Upper lobe of left lung (tissue), 6 donors: ENCODE data around the gene MEPCE. TPM values are rescaled to one million over a fixed set of nuclear protein-coding genes. Genes with fewer than 3 reads are reported as not detected.

Experiments
- ATAC-seq, 2 donors: fragments of 200-7000 bp; cut with Tn5 transposase; one replicate each; pipeline ENCODE4 v1.9.1; 2022; ENCODE audit warnings: mild to moderate bottlenecking in 2 of 2, moderate library complexity in 2 of 2; ENCODE audit not compliant: low FRiP score in 2 of 2
- DNase-seq, 2 donors: peaks; one replicate each; pipeline ENCODE4 v3.0.0-alpha.2; 2019 to 2020
- H3K27ac ChIP-seq, 4 donors: fragments of 200-600 bp; sonication (generic); one replicate each; pipeline ENCODE4 v1.5.1; 2016 to 2019
- H3K27me3 ChIP-seq, 4 donors: fragments of 200-600 bp; sonication (generic); one replicate each; pipeline ENCODE4 v1.5.1; 2017 to 2019
- H3K36me3 ChIP-seq, 4 donors: fragments of 200-600 bp; sonication (generic); one replicate each; pipeline ENCODE4 v1.5.1; 2016 to 2019
- H3K4me1 ChIP-seq, 4 donors: fragments of 200-600 bp; sonication (generic); one replicate each; pipeline ENCODE4 v1.5.1; 2018 to 2019
- H3K4me3 ChIP-seq, 4 donors: fragments of 200-600 bp; sonication (generic); one replicate each; pipeline ENCODE4 v1.5.1; 2017 to 2019; ENCODE audit warnings: mild to moderate bottlenecking in 2 of 4, moderate library complexity in 1 of 4
- H3K9me3 ChIP-seq, 4 donors: fragments of 200-600 bp; sonication (generic); one replicate each; pipeline ENCODE4 v1.5.1; 2018 to 2019
- EP300 ChIP-seq, 4 donors: sonication (generic); formaldehyde crosslinking; IDR thresholded peaks; one replicate each; pipeline ENCODE4 v1.5.1; 2017; ENCODE audit warnings: antibody characterized with exemption in 4 of 4, control low read depth in 2 of 4
- POLR2A ChIP-seq, 4 donors: fragments of 450-650 bp; IDR thresholded peaks; one replicate each; pipeline ENCODE4 v1.5.1; 2016 to 2017; ENCODE audit warnings: antibody characterized with exemption in 4 of 4, mild to moderate bottlenecking in 2 of 4
- POLR2AphosphoS5 ChIP-seq, 2 donors: sonication (generic); formaldehyde crosslinking; IDR thresholded peaks; one replicate each; pipeline ENCODE4 v1.5.1; 2017; ENCODE audit warnings: antibody characterized with exemption in 2 of 2
- WGBS, 2 donors: methylation state at CpG; one replicate each; pipeline ENCODE4 v1.1.5; 2017 to 2018; 5-methylcytosine and 5-hydroxymethylcytosine counted together
- total RNA-seq, 6 donors: library from RNA; depleted of rRNA in 4 of 6; stranded (reverse); fragments of >200 nt in 4 of 6; gene quantifications; one replicate each; pipeline versions ENCODE4 v1.1.0 to v1.2.1, GENCODE V29; 2016 to 2021
- TF ChIP-seq, protein P1 (sequence below), 6 experiments: fragments of 450-650 bp in 4 of 6; fragments of 200-600 bp in 2 of 6; sonication (generic) in 2 of 6; IDR thresholded peaks; one replicate each; pipeline ENCODE4 v1.5.1; 2016 to 2019; ENCODE audit warnings: antibody characterized with exemption in 6 of 6
- donor health status: DM: no; HTN: no; CAD: no; lungs with moderate emphysema.
- donor health status: DM: no; HTN: yes; CAD: no; lungs with severe emphysema.

MEPCE gene
- total RNA-seq, 6 donors from 2014 or later: 19.3 to 45.4 (median 37.9) TPM

DNA sequence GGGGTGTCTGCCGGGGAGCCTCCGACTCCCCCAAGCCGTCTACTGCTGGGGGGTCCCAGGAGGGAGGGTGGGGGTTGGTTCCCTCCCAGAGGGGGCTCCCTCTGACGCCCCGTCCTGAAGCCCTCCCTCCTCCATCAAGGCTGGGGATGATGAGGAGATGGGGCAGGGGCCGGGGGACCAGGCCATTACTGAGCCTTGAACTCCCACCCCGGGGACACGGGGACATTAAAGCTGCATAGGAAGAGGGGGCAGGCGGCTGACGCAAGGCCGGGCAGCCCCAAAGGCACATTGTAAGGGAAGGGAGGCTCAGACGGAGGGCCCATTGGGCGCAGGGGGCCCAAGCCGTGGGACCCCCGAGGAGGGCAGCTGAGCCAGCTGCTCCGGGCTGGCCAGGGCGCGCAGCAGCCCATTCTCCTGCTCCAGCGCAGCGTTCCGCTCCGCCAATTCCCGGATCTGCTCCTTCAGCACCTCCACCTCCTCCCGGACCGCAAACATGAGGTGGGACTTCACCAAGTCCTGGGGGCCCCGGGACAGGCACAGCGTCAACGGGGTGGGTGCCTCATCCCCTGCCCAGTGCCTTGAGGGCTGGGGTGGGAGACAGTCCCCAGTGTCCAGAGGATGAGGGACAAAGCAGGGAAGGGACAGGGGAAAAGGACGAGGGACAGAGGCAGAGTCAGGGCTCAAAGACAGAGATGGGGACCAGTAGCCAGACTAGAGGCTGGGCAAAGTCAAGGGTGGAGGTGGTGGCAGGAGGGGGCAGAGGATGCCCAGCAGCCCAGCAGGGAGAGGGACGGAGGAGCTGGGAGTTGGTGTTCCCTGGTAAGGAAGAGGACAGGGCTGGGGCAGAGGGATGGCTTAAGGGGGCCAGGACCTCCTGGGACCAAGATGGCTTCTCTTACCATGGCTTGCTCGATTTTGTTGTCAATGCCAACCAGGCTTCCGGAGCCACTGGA lies 37.3 kb downstream of the MEPCE start:
- TF ChIP-seq EP300 (IDR thresholded peaks at IDR 0.05): no peak
- no peak for TF ChIP-seq POLR2A (IDR thresholded peaks at IDR 0.05)
- TF ChIP-seq, protein P1, sequence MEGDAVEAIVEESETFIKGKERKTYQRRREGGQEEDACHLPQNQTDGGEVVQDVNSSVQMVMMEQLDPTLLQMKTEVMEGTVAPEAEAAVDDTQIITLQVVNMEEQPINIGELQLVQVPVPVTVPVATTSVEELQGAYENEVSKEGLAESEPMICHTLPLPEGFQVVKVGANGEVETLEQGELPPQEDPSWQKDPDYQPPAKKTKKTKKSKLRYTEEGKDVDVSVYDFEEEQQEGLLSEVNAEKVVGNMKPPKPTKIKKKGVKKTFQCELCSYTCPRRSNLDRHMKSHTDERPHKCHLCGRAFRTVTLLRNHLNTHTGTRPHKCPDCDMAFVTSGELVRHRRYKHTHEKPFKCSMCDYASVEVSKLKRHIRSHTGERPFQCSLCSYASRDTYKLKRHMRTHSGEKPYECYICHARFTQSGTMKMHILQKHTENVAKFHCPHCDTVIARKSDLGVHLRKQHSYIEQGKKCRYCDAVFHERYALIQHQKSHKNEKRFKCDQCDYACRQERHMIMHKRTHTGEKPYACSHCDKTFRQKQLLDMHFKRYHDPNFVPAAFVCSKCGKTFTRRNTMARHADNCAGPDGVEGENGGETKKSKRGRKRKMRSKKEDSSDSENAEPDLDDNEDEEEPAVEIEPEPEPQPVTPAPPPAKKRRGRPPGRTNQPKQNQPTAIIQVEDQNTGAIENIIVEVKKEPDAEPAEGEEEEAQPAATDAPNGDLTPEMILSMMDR (IDR thresholded peaks at IDR 0.05): no peak
- TF ChIP-seq POLR2AphosphoS5 (IDR thresholded peaks at IDR 0.05): no peak
- Histone ChIP-seq H3K27me3 (no peaks in the 10 kb centered on the region), H3K4me1 (peaks cover 15 to 29% (median 19%) of the 10 kb centered on the region in 4 donors), H3K4me3 (no peak overlapping the region), H3K9me3 (no peaks in the 10 kb centered on the region), H3K36me3 (peaks cover 3 to 45% (median 18%) of the 10 kb centered on the region in 4 donors), H3K27ac (peak overlapping the region; percentile 0 to 79 (median 49))
- DNase-seq (peak in 1 of 2 donors; percentile 71), ATAC-seq (no peak)
- WGBS, 2 donors: 79 to 80% methylated on average over 23 to 29 of the region's 32 CpGs

DNA sequence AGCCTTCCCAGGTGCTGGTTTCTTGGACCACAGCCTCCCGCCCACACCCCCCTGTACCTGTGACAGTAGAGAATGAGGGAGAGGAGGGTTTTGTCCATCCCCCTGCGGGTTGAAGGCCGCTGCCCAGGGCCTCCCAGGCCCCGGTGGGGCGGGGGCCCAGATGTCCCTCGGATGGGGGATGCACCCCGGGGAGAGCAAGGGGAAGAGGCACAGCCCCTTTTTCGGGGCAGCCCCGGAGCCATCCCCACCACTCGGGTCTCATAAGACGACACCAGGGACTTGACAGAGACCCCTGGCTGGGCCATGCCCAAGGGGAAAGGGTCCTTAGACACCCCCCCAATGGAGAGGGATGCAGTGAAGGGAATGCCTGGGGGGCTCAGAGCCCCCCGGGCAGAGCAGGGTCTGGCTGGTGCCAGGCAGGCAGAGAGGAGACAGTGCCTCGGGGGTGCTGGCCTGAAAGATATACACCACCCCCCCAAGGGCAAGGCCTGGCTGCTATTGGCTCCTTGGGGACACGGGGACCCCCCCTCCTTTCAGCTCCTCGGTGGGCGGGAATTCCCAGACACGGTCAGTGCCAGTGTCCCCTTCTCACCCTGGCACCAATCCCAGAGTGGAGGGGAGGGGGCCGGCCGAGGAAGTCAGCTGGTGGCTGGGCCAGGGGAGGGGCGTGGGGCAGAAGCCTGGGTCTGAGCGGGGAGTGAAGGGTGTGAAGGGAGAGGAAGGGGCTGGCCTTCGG lies 38.2 kb downstream of the MEPCE start:
- TF ChIP-seq POLR2A (IDR thresholded peaks at IDR 0.05): no peak
- TF ChIP-seq, protein P1 (IDR thresholded peaks at IDR 0.05): no peak
- no peak for TF ChIP-seq POLR2AphosphoS5 (IDR thresholded peaks at IDR 0.05)
- TF ChIP-seq EP300 (IDR thresholded peaks at IDR 0.05): no peak
- Histone ChIP-seq H3K36me3 (peaks cover 3 to 45% (median 18%) of the 10 kb centered on the region in 4 donors), H3K9me3 (no peaks in the 10 kb centered on the region), H3K27me3 (no peaks in the 10 kb centered on the region), H3K27ac (peak overlapping the region in 2 of 4 donors; percentile 27 to 79), H3K4me3 (no peak overlapping the region), H3K4me1 (peaks cover 23 to 38% (median 27%) of the 10 kb centered on the region in 4 donors)
- DNase-seq (no peak), ATAC-seq (no peak)
- 61 to 77% methylated on average over 21 of the region's 22 CpGs for WGBS, 2 donors

DNA sequence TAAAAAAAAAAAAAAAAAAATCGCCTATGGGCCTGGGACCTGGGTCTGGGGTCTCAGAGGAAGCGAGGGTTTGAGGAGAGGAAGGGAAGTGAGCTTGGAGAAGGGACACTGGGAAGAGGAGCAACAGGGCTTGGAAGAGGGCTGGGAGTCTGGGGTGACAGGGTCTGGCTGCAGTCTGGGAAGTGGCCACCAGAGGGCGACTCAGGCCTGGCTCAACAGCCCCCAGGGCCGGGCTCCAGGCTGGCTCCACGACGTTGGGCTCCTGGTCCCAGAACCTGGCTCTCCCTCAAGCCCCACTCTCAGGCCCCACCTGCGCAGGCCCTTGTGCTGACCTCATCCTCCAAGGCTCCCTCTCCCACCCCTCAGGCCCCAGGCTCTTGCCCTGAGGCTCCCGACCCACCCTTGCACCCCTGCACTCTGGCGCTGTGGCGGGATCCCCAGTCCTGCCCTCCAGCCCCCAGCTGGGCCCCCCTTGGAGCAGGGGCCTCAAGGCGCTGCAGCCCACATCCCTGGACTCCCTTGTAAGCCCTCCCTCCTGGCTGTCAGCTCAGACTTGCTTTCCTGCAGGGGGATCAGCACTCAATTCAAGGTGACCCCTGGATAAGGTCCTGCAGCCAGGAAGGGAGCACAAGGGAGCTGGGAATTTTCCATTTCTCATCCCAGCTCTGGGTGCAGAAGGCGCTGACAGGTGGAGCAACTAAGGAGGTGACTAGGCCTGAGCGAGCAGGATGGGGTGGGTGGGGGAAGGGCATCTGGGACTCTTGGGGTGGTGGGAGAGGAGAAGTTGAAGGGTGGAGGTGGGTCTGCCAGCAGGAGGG lies 39.8 kb downstream of the MEPCE start:
- Histone ChIP-seq H3K36me3 (peaks cover 7 to 55% (median 29%) of the 10 kb centered on the region in 4 donors), H3K9me3 (no peaks in the 10 kb centered on the region), H3K27ac (peak overlapping the region in 2 of 4 donors; percentile 42 to 61), H3K4me3 (no peak overlapping the region), H3K27me3 (no peaks in the 10 kb centered on the region), H3K4me1 (peaks cover 29 to 54% (median 38%) of the 10 kb centered on the region in 4 donors)
- WGBS, 2 donors: 18 to 49% methylated on average over 9 to 10 of the region's 13 CpGs
- DNase-seq (peak; percentile 90 to 91), ATAC-seq (peak; percentile 87 to 91)
- TF ChIP-seq, protein P1 (IDR thresholded peaks at IDR 0.05): peak; percentile 94 to 98 (median 96)
- TF ChIP-seq EP300 (IDR thresholded peaks at IDR 0.05): no peak

DNA sequence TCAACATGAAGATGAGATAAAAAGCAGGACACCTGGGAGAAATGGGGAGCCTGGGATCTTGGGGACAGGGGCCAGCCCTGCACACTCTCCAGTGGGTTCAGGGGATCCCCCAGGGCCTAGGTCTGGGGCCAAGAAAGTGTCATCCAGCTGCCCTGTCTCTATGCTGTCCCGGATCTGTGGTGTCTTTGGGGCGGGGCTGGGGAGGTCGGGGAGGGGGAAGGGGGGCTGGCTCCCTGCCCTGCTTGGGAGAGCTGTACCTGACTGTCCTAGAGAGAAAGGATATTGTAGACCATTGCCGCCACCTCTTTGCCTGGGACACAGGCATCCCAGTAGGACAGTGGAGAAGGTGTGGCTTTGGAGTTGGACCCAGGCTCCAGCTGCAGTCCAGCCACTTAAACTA lies 41.4 kb downstream of the MEPCE start:
- no peaks in the 10 kb centered on the region for H3K9me3 ChIP-seq
- no peak for ATAC-seq
- H3K36me3 ChIP-seq: peaks cover 7 to 65% (median 34%) of the 10 kb centered on the region in 4 donors
- TF ChIP-seq EP300 (IDR thresholded peaks at IDR 0.05): no peak
- TF ChIP-seq, protein P1 (IDR thresholded peaks at IDR 0.05): no peak
- no peak for TF ChIP-seq POLR2AphosphoS5 (IDR thresholded peaks at IDR 0.05)
- no peak for TF ChIP-seq POLR2A (IDR thresholded peaks at IDR 0.05)
- no peak for DNase-seq
- no peaks in the 10 kb centered on the region for H3K27me3 ChIP-seq
- no peak overlapping the region for H3K4me3 ChIP-seq
- H3K4me1 ChIP-seq: peaks cover 33 to 60% (median 43%) of the 10 kb centered on the region in 4 donors
- WGBS, 2 donors: 61% methylated on average over 4 of the region's 4 CpGs; no CpG with 5 or more reads in 1 of the 2 donors
- peak overlapping the region in 1 of 4 donors; percentile 29 for H3K27ac ChIP-seq
